Astrocyte (in vitro differentiated cells and primary cell): Measurements from ENCODE around the gene RBM20. TPM values are rescaled to one million over a fixed set of nuclear protein-coding genes. Genes with fewer than 3 reads are reported as not detected.
"Not testable (repeated sequence)": the region's sequence is repeated elsewhere in the genome, so short reads cannot be mapped to it uniquely, and the experiment has no call there.

ENCODE experiments used
- DNase-seq: peaks from one replicate; pipeline ENCODE4 v3.0.0-alpha.2; 2010; ENCODE audit warnings: low read depth
- FAIRE-seq: peaks from 2 replicates; lab custom pipeline; 2011; peaks lifted over from hg19 to GRCh38; lab: Jason Lieb, UNC
- H2AFZ ChIP-seq: 2 replicates; pipeline ENCODE4 v1.6.0; 2012; ENCODE audit warnings: low read depth, low read length, inconsistent platforms
- H3K27ac ChIP-seq: 2 replicates; pipeline ENCODE4 v1.5.1; 2011; ENCODE audit warnings: low read depth, low read length, inconsistent platforms
- H3K27me3 ChIP-seq: 2 replicates; pipeline ENCODE4 v1.6.0; 2011; ENCODE audit warnings: low read length, inconsistent platforms; ENCODE audit not compliant: insufficient read depth
- H3K36me3 ChIP-seq: 2 replicates; pipeline ENCODE4 v1.5.1; 2011; ENCODE audit warnings: low read length, inconsistent platforms; ENCODE audit not compliant: insufficient read depth
- H3K4me1 ChIP-seq: 2 replicates; pipeline ENCODE4 v1.5.1; 2011; ENCODE audit warnings: low read length, inconsistent platforms; ENCODE audit not compliant: insufficient read depth
- H3K4me2 ChIP-seq: 2 replicates; pipeline ENCODE4 v1.6.0; 2012; ENCODE audit warnings: low read length, inconsistent platforms
- H3K4me3 ChIP-seq: 2 replicates; pipeline ENCODE4 v1.5.1; 2011; ENCODE audit warnings: low read depth, mild to moderate bottlenecking, low read length, inconsistent platforms; ENCODE audit not compliant: insufficient read depth
- H3K79me2 ChIP-seq: 2 replicates; pipeline ENCODE4 v1.6.0; 2012; ENCODE audit warnings: mild to moderate bottlenecking, low read length, inconsistent platforms; ENCODE audit not compliant: insufficient read depth
- H3K9ac ChIP-seq: 2 replicates; pipeline ENCODE4 v1.6.0; 2012; ENCODE audit warnings: mild to moderate bottlenecking, low read length, inconsistent platforms
- H3K9me3 ChIP-seq: 2 replicates; pipeline ENCODE4 v1.5.1; 2012; ENCODE audit warnings: low read depth, mild to moderate bottlenecking, low read length, inconsistent platforms; ENCODE audit not compliant: insufficient read depth
- H4K20me1 ChIP-seq: 2 replicates; pipeline ENCODE4 v1.6.0; 2012; ENCODE audit warnings: low read length, inconsistent platforms; ENCODE audit not compliant: insufficient read depth
- H3K27ac Mint-ChIP-seq: one replicate; pipeline ENCODE4 v1.8.0; 2021; ENCODE audit warnings: mild to moderate bottlenecking, mixed read lengths; ENCODE audit not compliant: unreplicated experiment
- H3K27me3 Mint-ChIP-seq: one replicate; pipeline ENCODE4 v1.8.0; 2021; ENCODE audit warnings: low read depth, mixed read lengths; ENCODE audit not compliant: unreplicated experiment
- H3K36me3 Mint-ChIP-seq: one replicate; pipeline ENCODE4 v1.8.0; 2021; ENCODE audit warnings: low read depth, mixed read lengths; ENCODE audit not compliant: unreplicated experiment
- H3K4me1 Mint-ChIP-seq: one replicate; pipeline ENCODE4 v1.8.0; 2021; ENCODE audit warnings: low read depth, mixed read lengths; ENCODE audit not compliant: unreplicated experiment
- H3K4me3 Mint-ChIP-seq: one replicate; pipeline ENCODE4 v1.8.0; 2021; ENCODE audit warnings: mild to moderate bottlenecking, moderate library complexity, mixed read lengths; ENCODE audit not compliant: unreplicated experiment
- H3K9me3 Mint-ChIP-seq: one replicate; pipeline ENCODE4 v1.8.0; 2021; ENCODE audit warnings: mild to moderate bottlenecking, mixed read lengths; ENCODE audit not compliant: unreplicated experiment
- EZH2 ChIP-seq: IDR thresholded peaks from 2 replicates; pipeline ENCODE4 v1.6.1; 2012; ENCODE audit warnings: mild to moderate bottlenecking, low read length, inconsistent platforms; ENCODE audit not compliant: insufficient read depth
- total RNA-seq: library from RNA; stranded (reverse); gene quantifications from 2 replicates; pipeline ENCODE4 v1.2.1, GENCODE V29; 2021
- TF ChIP-seq, protein P1 (sequence below): IDR thresholded peaks from 2 replicates; pipeline ENCODE4 v1.5.1; 2011; ENCODE audit warnings: low read depth, mild to moderate bottlenecking, inconsistent platforms, low read length, moderate library complexity; ENCODE audit not compliant: insufficient read depth

The RBM20 gene
- total RNA-seq, 1 donor from 2014 or later, result 1.5 TPM

DNA sequence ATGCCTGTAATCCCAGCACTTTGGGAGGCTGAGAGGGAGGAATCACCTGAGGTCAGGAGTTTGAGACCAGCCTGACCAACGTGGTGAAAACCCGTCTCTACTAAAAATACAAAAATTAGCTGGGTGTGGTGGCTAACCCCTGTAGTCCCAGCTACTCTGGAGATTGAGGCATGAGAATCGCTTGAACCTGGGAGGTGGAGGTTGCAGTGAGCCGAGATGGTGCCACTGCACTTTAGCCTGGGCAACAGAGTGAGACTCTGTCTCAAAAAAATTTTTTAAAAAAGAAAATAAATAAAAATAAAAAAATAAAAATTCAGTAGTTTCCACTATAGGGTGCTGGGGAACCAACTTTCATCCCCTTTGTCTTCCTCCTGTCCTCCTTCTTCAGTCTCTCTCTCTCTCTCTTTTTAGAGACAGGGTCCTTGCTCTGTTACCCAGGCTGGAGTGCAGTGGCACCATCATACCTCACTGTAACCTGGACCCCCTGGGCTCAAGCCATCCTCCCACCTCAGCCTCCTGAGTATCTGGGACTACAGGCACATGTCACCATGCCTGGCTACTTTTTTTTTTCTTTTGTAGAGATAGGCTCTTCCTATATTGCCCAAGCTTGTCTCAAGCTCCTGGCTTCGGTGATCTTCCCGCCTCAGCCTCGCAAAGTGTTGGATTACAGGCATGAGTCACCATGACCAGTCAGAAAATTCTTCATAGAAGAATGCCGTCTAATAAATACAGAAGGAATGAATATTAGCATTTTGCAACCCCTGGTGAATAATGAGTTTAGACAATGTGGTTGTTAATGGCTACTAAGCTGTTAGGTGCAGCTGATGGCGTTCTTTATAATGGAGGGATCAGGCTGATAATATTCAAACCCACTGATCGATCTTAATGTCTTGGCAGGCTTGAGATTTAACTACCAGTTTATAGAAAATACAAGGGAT lies 20.6 kb downstream of the RBM20 start:
- DNase-seq (peak; percentile 88), FAIRE-seq (peak; percentile 96)
- peaks cover 8% of the 10 kb centered on the region for H3K4me1 ChIP-seq
- H3K4me2 ChIP-seq, result peak overlapping the region; percentile 73
- H3K9me3 ChIP-seq, result no peaks in the 10 kb centered on the region
- H4K20me1 ChIP-seq, result no peaks in the 10 kb centered on the region
- Mint-ChIP-seq H3K36me3 (no peaks in the 10 kb centered on the region), H3K27me3 (peaks cover 4% of the 10 kb centered on the region), H3K4me3 (no peak overlapping the region), H3K4me1 (peaks cover 7% of the 10 kb centered on the region), H3K27ac (peak overlapping the region; percentile 30), H3K9me3 (no peaks in the 10 kb centered on the region)
- no peaks in the 10 kb centered on the region for H3K36me3 ChIP-seq
- H3K27me3 ChIP-seq, result no peaks in the 10 kb centered on the region
- H2AFZ ChIP-seq, result no peak overlapping the region
- no peak overlapping the region for H3K4me3 ChIP-seq
- no peaks in the 10 kb centered on the region for H3K79me2 ChIP-seq
- H3K9ac ChIP-seq, result peak overlapping the region; percentile 51
- TF ChIP-seq, protein P1, sequence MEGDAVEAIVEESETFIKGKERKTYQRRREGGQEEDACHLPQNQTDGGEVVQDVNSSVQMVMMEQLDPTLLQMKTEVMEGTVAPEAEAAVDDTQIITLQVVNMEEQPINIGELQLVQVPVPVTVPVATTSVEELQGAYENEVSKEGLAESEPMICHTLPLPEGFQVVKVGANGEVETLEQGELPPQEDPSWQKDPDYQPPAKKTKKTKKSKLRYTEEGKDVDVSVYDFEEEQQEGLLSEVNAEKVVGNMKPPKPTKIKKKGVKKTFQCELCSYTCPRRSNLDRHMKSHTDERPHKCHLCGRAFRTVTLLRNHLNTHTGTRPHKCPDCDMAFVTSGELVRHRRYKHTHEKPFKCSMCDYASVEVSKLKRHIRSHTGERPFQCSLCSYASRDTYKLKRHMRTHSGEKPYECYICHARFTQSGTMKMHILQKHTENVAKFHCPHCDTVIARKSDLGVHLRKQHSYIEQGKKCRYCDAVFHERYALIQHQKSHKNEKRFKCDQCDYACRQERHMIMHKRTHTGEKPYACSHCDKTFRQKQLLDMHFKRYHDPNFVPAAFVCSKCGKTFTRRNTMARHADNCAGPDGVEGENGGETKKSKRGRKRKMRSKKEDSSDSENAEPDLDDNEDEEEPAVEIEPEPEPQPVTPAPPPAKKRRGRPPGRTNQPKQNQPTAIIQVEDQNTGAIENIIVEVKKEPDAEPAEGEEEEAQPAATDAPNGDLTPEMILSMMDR, result no peak
- peak overlapping the region; percentile 48 for H3K27ac ChIP-seq

DNA sequence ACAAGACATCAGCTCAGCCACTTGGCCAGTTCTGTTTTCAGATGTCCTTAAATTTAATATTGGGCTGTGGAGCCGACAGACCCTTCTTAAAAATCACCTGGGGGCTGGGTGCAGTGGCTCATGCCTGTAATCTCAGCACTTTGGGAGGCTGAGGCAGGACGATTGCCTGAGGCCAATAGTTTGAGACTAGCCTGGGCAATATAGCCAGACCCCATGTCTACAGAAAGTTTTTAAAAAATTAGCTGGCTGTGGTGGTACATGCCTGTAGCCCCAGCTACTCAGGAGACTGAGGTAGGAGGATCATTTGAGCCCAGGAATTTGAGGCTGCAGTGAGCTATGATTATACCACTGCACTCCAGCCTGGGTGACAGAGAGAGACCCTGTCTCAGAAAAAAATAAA lies 22.1 kb downstream of the RBM20 start:
- not testable (repeated sequence) for H3K4me1 Mint-ChIP-seq, H3K9me3 ChIP-seq, H3K9ac ChIP-seq, H3K27ac ChIP-seq, H3K36me3 Mint-ChIP-seq, DNase-seq, FAIRE-seq, H3K4me3 Mint-ChIP-seq, H3K27me3 Mint-ChIP-seq, H3K9me3 Mint-ChIP-seq, H3K79me2 ChIP-seq, H2AFZ ChIP-seq, H3K27me3 ChIP-seq, H3K27ac Mint-ChIP-seq, H3K4me1 ChIP-seq, H4K20me1 ChIP-seq, H3K4me2 ChIP-seq, H3K4me3 ChIP-seq, H3K36me3 ChIP-seq

DNA sequence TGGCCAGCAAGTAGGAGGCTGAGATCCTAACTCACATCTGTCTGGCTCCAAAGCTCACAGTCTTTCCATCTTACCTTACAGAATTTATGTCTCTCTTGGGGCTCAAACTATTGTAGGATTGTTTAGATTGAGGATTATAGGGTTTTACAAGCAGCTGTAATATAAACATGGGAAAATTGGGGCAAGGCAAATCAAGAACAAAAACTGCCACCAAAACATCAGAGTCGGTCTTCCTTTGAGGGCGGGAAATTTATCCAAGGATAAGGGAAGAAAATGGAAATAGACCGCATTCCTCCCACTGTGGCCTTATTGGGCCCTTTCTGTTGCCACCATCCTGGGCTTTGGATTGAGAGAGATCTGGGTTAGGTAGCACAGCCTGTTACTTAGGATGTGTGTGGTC lies 22.5 kb downstream of the RBM20 start:
- no peak for DNase-seq
- no peaks in the 10 kb centered on the region for H3K27me3 ChIP-seq
- no peak overlapping the region for H3K4me3 Mint-ChIP-seq
- H3K36me3 Mint-ChIP-seq, result no peaks in the 10 kb centered on the region
- no peaks in the 10 kb centered on the region for H3K9me3 ChIP-seq
- no peaks in the 10 kb centered on the region for H4K20me1 ChIP-seq
- no peaks in the 10 kb centered on the region for H3K79me2 ChIP-seq
- no peak overlapping the region for H3K4me3 ChIP-seq
- H3K27ac ChIP-seq, result no peak overlapping the region
- peaks cover 7% of the 10 kb centered on the region for H3K4me1 Mint-ChIP-seq
- no peak overlapping the region for H2AFZ ChIP-seq
- FAIRE-seq, result no peak
- H3K9ac ChIP-seq, result no peak overlapping the region
- H3K27me3 Mint-ChIP-seq, result peaks cover 10% of the 10 kb centered on the region
- no peaks in the 10 kb centered on the region for H3K36me3 ChIP-seq
- H3K9me3 Mint-ChIP-seq, result no peaks in the 10 kb centered on the region
- H3K4me2 ChIP-seq, result no peak overlapping the region
- peaks cover 8% of the 10 kb centered on the region for H3K4me1 ChIP-seq
- TF ChIP-seq EZH2, result no peak
- TF ChIP-seq, protein P1, result no peak
- no peak overlapping the region for H3K27ac Mint-ChIP-seq
